Measurements from ENCODE around the gene SUV39H2. TPM values are rescaled to one million over a fixed set of nuclear protein-coding genes. Genes with fewer than 3 reads are reported as not detected.
"Not testable (repeated sequence)": the region's sequence is repeated elsewhere in the genome, so short reads cannot be mapped to it uniquely, and the experiment has no call there.

SUV39H2 gene
- total RNA-seq, 1 donor from 2014 or later = not detected

- DNase-seq (ENCODE audit: low spot score in 2 of 2) = no peak
- no peak overlapping the region for H3K4me3 ChIP-seq
- no peaks in the 10 kb centered on the region for H3K4me1 ChIP-seq
- H3K36me3 ChIP-seq = peaks cover 38 to 49% of the 10 kb centered on the region in 2 donors
- no peaks in the 10 kb centered on the region for H3K9me3 ChIP-seq
- H3K27me3 ChIP-seq = no peaks in the 10 kb centered on the region
- intact Hi-C loops (cut with DNase I) = no loop called here
- no peak overlapping the region for H3K27ac ChIP-seq
- TF ChIP-seq CTCF (IDR thresholded peaks at IDR 0.05) = no peak
These were observed 57.9 kb downstream of the SUV39H2 start for GRCh38 chr10:14936584-14936983.

- H3K4me1 ChIP-seq; H3K27me3 ChIP-seq; intact Hi-C loops (cut with DNase I); H3K27ac ChIP-seq; H3K4me3 ChIP-seq; H3K9me3 ChIP-seq: not testable (repeated sequence)
- peaks cover 31 to 37% of the 10 kb centered on the region in 2 donors for H3K36me3 ChIP-seq
- peak in 1 of 2 donors; percentile 40 for DNase-seq (ENCODE audit: low spot score in 2 of 2)
These were observed 60.3 kb downstream of the SUV39H2 start for GRCh38 chr10:14938971-14939370.

GRCh38 chr10:14942147-14942949 lies 63.7 kb downstream of the SUV39H2 start:
- H3K4me1 ChIP-seq; H3K4me3 ChIP-seq; DNase-seq (ENCODE audit: low spot score in 2 of 2); H3K27ac ChIP-seq; intact Hi-C loops (cut with DNase I); H3K9me3 ChIP-seq; H3K27me3 ChIP-seq: not testable (repeated sequence)
- peaks cover 37 to 42% of the 10 kb centered on the region in 2 donors for H3K36me3 ChIP-seq

- H3K9me3 ChIP-seq = not testable (repeated sequence)
These were observed 64.3 kb downstream of the SUV39H2 start for GRCh38 chr10:14942950-14943338.

GRCh38 chr10:14945108-14945507 lies 66.4 kb downstream of the SUV39H2 start:
- Histone ChIP-seq H3K9me3 (no peaks in the 10 kb centered on the region), H3K27ac (no peak overlapping the region), H3K36me3 (peaks cover 42% of the 10 kb centered on the region in 2 donors), H3K4me1 (no peaks in the 10 kb centered on the region), H3K27me3 (no peaks in the 10 kb centered on the region), H3K4me3 (no peak overlapping the region)
- no peak for DNase-seq (ENCODE audit: low spot score in 2 of 2)
- TF ChIP-seq CTCF (IDR thresholded peaks at IDR 0.05) = no peak
- intact Hi-C loops (cut with DNase I) = no loop called here

More at GRCh38 chr10:14942950-14943338, 64.3 kb downstream of the SUV39H2 start:
- H3K27me3 ChIP-seq; DNase-seq (ENCODE audit: low spot score in 2 of 2); intact Hi-C loops (cut with DNase I); H3K4me1 ChIP-seq; H3K27ac ChIP-seq; H3K4me3 ChIP-seq: not testable (repeated sequence)
- H3K36me3 ChIP-seq = peaks cover 42 to 46% of the 10 kb centered on the region in 2 donors

GRCh38 chr10:14947268-14947667 lies 68.6 kb downstream of the SUV39H2 start:
- Histone ChIP-seq H3K4me1 (peaks cover 0 to 4% of the 10 kb centered on the region in 2 donors), H3K27ac (no peak overlapping the region), H3K4me3 (no peak overlapping the region), H3K27me3 (no peaks in the 10 kb centered on the region), H3K36me3 (peaks cover 36 to 38% of the 10 kb centered on the region in 2 donors), H3K9me3 (no peaks in the 10 kb centered on the region)
- no peak for DNase-seq (ENCODE audit: low spot score in 2 of 2)
- TF ChIP-seq CTCF (IDR thresholded peaks at IDR 0.05) = no peak
- intact Hi-C loops (cut with DNase I) = no loop called here

- Histone ChIP-seq H3K27ac (no peak overlapping the region), H3K9me3 (no peaks in the 10 kb centered on the region), H3K4me3 (no peak overlapping the region), H3K36me3 (peaks cover 25 to 26% of the 10 kb centered on the region in 2 donors), H3K27me3 (no peaks in the 10 kb centered on the region), H3K4me1 (peaks cover 4 to 11% of the 10 kb centered on the region in 2 donors)
- intact Hi-C loops (cut with DNase I) = no loop called here
- no peak for DNase-seq (ENCODE audit: low spot score in 2 of 2)
- TF ChIP-seq CTCF (IDR thresholded peaks at IDR 0.05) = no peak
These were observed 70.6 kb downstream of the SUV39H2 start for GRCh38 chr10:14949291-14949690.
